Anterior cingulate cortex (tissue), 58 donors: Measurements from ENCODE around the gene FPGS.

Experiments used
- DNase-seq, 58 donors: peaks; one replicate each; lab custom pipeline; 2025; lab: John Stamatoyannopoulos, UW

FPGS gene

GRCh38 chr9:127854960-127855359 is 52.3 kb downstream of the FPGS start:
- no peak for DNase-seq

DNA sequence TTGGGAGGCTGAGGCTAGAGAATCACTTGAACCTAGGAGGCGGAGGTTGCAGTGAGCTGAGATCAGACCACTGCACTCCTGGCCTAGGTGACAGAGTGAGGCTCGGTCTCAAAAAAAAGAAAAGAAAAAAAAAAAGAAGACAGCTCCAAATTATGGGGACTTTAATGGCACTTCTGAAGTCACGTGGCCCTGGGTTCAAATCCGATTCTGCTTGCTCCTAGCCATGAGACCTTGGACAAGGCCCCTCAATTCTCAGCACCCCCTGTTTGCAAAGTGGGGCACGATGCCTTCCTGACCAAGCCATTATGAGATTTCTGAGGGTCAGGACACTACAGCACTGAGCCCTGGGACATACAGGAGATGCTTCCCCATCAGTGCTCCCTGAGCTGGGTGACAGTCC is 52.8 kb downstream of the FPGS start:
- no peak for DNase-seq

GRCh38 chr9:127856094-127856728 is 53.5 kb downstream of the FPGS start:
- DNase-seq, result no peak

DNA sequence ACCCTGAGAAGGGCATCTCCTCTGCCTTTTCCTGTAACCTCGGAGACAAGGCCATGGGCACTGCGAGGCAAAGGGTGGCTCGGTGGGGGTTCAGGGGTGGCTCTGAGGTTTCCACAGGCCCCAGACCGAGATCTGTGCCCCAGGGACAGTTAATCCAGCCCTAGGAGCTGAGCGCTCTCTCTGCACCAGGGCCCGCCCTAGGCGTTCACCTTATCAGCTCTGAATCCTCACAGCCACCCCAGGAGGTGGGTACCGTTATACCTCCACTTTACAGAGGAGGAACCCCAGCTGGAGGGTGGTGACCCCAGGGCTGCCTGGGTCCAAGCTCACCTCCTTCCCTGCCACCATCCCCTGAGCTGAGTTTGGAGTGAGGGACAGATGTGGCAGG is 54.0 kb downstream of the FPGS start:
- DNase-seq, result no peak

- DNase-seq, result no peak
Observed at GRCh38 chr9:127857278-127857677, 54.6 kb downstream of the FPGS start.

DNA sequence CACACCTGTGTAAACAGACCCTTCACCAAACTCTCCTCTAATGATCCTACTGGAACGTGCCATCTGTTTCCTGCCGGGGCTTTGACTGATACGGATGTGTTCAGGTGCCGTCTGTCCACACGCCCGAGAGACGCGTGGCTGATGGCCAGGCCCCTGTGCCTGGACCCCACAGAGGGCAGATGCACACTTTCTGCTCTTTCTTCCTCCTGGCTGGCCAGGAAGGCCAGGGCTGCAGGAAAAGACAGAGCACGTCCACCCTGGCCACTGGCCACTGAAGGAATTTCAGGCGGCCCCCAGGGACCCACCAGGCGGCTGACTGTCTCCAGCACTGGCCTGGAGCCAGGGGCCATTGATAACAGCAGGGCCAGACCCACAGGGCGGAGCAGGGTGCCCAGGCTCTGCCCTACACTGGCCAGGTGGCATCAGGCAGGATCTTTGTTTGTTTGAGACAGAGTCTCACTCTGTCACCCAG is 55.4 kb downstream of the FPGS start:
- DNase-seq, result no peak

GRCh38 chr9:127860260-127860659 is 57.6 kb downstream of the FPGS start:
- no peak for DNase-seq

- no peak for DNase-seq
Observed at GRCh38 chr9:127860779-127861178, 58.1 kb downstream of the FPGS start.

DNA sequence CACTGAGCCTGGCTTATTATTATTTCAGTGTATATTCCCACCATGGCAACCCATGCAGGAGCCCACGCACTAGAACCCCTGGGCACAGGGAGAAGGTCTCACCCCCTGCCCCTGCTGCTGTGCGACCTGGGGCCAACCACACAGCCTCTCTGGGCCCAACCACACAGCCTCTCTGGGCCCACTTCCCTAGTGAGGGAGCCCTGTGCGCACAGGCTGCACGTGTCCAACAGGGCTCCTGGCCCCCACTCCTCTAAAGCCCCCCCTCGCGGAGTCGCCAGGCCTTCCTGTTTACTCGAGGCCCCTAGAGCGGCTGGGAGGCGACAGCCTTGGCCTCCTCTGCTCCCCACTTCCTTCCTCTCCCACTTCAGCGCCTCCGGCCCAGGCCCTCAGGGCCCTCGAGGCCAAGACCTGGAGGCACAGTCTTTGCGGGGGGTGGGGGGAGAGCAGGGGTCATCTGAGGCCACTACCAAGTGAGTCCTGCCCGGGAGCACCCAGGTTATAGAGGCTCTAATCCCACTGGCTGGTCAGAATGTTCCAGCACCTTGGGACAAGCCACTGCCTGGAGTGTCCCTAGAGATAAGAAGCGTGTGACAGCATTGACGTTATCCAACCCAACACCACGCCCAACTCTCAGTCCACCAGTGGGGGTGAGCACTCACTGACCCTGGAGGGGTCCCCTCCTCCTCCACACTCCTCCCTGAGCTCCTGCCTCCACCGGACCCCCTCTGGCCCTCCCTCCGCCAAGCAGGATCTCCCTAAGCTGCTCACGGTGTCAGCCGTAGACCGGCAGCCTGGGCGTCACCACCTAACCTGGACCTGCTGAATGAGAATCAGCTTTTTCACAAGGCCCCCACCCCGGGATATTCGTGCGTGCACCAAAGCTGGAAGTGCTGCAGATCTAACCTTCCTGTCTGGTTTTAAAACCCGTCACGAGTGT is 59.7 kb downstream of the FPGS start:
- DNase-seq, result peak in 31 of 58 donors; percentile 19 to 62 (median 38)

GRCh38 chr9:127863191-127863621 is 60.5 kb downstream of the FPGS start:
- DNase-seq, result no peak
